Spinal cord (tissue), 10 donors: ENCODE data around the gene AFG1L. TPM values are rescaled to one million over a fixed set of nuclear protein-coding genes. Genes with fewer than 3 reads are reported as not detected.
A peak's percentile ranks its signal among the peaks of the same experiment; 100 is the strongest.

Experiments
- DNase-seq, 6 donors: peaks; one replicate each; pipeline versions ENCODE4 v3.0.0 to v3.0.0-alpha.2; 2013 to 2015; ENCODE audit warnings: low spot score in 6 of 6, low read depth in 4 of 6
- H3K27ac ChIP-seq: one replicate; pipeline ENCODE4 v1.5.1; 2013; ENCODE audit warnings: low read depth, low read length, control low read depth
- H3K27me3 ChIP-seq: one replicate; pipeline ENCODE4 v1.6.1; 2013; ENCODE audit warnings: low read length; ENCODE audit not compliant: control insufficient read depth, insufficient read depth
- H3K36me3 ChIP-seq: one replicate; pipeline ENCODE4 v1.6.1; 2013; ENCODE audit warnings: low read length; ENCODE audit not compliant: control insufficient read depth, insufficient read depth
- H3K4me1 ChIP-seq: one replicate; pipeline ENCODE4 v1.6.1; 2013; ENCODE audit warnings: low read length; ENCODE audit not compliant: control insufficient read depth, insufficient read depth
- H3K4me3 ChIP-seq: one replicate; pipeline ENCODE4 v1.5.1; 2013; ENCODE audit warnings: low read depth, low read length, control low read depth
- H3K9me3 ChIP-seq: one replicate; pipeline ENCODE4 v1.6.1; 2013; ENCODE audit warnings: low read length; ENCODE audit not compliant: control insufficient read depth, insufficient read depth
- WGBS: methylation state at CpG from one replicate; pipeline ENCODE4 v1.1.5; 2013; ENCODE audit warnings: missing lambda C conversion rate; ENCODE audit not compliant: insufficient coverage; 5-methylcytosine and 5-hydroxymethylcytosine counted together
- polyA plus RNA-seq, 2 donors: library from polyadenylated mRNA; unstranded; fragments of 120-200 nt; gene quantifications; one replicate each; pipeline ENCODE4 v1.2.1, GENCODE V29; 2013; ENCODE audit not compliant: insufficient read length in 2 of 2
- total RNA-seq, 2 donors: library from RNA; depleted of rRNA in 1 of 2; stranded (reverse); fragments of 120-200 nt in 1 of 2; fragments of >200 nt in 1 of 2; gene quantifications; one replicate each; pipeline versions ENCODE4 v1.2.3 to v1.2.4, GENCODE V29; 2013 to 2014
- donor health status: healthy.

Gene AFG1L
- total and polyA plus RNA-seq, 4 donors: 5.6 to 12.0 (median 9.5) TPM

GRCh38 chr6:108510461-108511319 lies 215.8 kb downstream of the AFG1L start:
- Histone ChIP-seq H3K36me3 (peaks cover 2% of the 10 kb centered on the region), H3K4me3 (no peak overlapping the region), H3K27ac (no peak overlapping the region), H3K27me3 (no peaks in the 10 kb centered on the region), H3K4me1 (no peaks in the 10 kb centered on the region), H3K9me3 (no peaks in the 10 kb centered on the region)
- no peak for DNase-seq
- no CpG with 5 or more reads among the region's 5 CpGs for WGBS

GRCh38 chr6:108518714-108519576 lies 224.1 kb downstream of the AFG1L start:
- no peak for DNase-seq
- Histone ChIP-seq H3K27me3 (no peaks in the 10 kb centered on the region), H3K9me3 (no peaks in the 10 kb centered on the region), H3K4me3 (no peak overlapping the region), H3K4me1 (no peaks in the 10 kb centered on the region), H3K36me3 (no peaks in the 10 kb centered on the region), H3K27ac (no peak overlapping the region)
- WGBS: 80% methylated on average over 2 of the region's 5 CpGs

DNA sequence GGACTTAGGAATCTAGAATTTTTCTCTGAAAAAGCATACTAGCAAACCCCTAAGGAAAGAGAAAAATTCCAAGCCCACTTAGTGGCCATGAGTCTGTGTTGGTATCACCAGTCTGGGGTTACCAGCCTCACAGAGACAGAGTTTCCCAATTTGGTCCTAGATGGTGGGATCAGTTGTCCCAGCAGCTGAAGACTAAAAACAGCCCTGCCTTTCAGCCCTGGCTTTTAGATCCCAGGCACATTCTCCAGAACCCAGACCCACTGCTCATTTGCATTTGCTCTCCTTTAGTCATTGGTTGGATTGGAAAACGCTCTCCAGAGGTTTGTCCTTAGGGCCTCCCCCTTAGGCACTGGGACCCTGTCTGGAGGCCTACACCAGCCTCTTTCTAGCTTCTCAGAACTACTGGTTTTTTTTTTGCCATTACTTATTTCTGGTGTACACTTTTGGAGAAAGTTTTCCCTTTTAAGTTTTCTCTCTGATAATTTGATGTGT lies 226.8 kb downstream of the AFG1L start:
- no peak overlapping the region for H3K27ac ChIP-seq
- no peak for DNase-seq
- no peaks in the 10 kb centered on the region for H3K9me3 ChIP-seq
- H3K4me3 ChIP-seq: no peak overlapping the region
- H3K27me3 ChIP-seq: no peaks in the 10 kb centered on the region
- no CpG with 5 or more reads among the region's 1 CpG for WGBS
- peaks cover 3% of the 10 kb centered on the region for H3K4me1 ChIP-seq
- no peaks in the 10 kb centered on the region for H3K36me3 ChIP-seq

- no CpG with 5 or more reads among the region's 2 CpGs for WGBS
- H3K4me1 ChIP-seq: peaks cover 3% of the 10 kb centered on the region
- no peaks in the 10 kb centered on the region for H3K27me3 ChIP-seq
- H3K9me3 ChIP-seq: no peaks in the 10 kb centered on the region
- peaks cover 5% of the 10 kb centered on the region for H3K36me3 ChIP-seq
- no peak overlapping the region for H3K4me3 ChIP-seq
- H3K27ac ChIP-seq: no peak overlapping the region
- DNase-seq: no peak
Observed at GRCh38 chr6:108523697-108524096, 228.8 kb downstream of the AFG1L start.

- Histone ChIP-seq H3K9me3 (no peaks in the 10 kb centered on the region), H3K27me3 (no peaks in the 10 kb centered on the region), H3K4me3 (no peak overlapping the region), H3K4me1 (peaks cover 3% of the 10 kb centered on the region), H3K27ac (no peak overlapping the region), H3K36me3 (peaks cover 5% of the 10 kb centered on the region)
- peak in 2 of 6 donors; percentile 7 to 21 for DNase-seq
- 35% methylated on average over 2 of the region's 5 CpGs for WGBS
Observed at GRCh38 chr6:108524528-108525248, 229.8 kb downstream of the AFG1L start.

GRCh38 chr6:108526739-108527174 lies 231.9 kb downstream of the AFG1L start:
- Histone ChIP-seq H3K9me3 (no peaks in the 10 kb centered on the region), H3K27ac (no peak overlapping the region), H3K4me3 (no peak overlapping the region), H3K36me3 (peaks cover 5% of the 10 kb centered on the region), H3K27me3 (no peaks in the 10 kb centered on the region), H3K4me1 (peaks cover 3% of the 10 kb centered on the region)
- 72% methylated on average over 7 of the region's 7 CpGs for WGBS
- DNase-seq: peak in 5 of 6 donors; percentile 9 to 88 (median 39)

- peaks cover 5% of the 10 kb centered on the region for H3K36me3 ChIP-seq
- no peak for DNase-seq
- no peak overlapping the region for H3K27ac ChIP-seq
- H3K27me3 ChIP-seq: no peaks in the 10 kb centered on the region
- WGBS: 75% methylated on average over 3 of the region's 3 CpGs
- H3K4me3 ChIP-seq: no peak overlapping the region
- no peaks in the 10 kb centered on the region for H3K9me3 ChIP-seq
- peaks cover 3% of the 10 kb centered on the region for H3K4me1 ChIP-seq
Observed at GRCh38 chr6:108528878-108529277, 234.0 kb downstream of the AFG1L start.

DNA sequence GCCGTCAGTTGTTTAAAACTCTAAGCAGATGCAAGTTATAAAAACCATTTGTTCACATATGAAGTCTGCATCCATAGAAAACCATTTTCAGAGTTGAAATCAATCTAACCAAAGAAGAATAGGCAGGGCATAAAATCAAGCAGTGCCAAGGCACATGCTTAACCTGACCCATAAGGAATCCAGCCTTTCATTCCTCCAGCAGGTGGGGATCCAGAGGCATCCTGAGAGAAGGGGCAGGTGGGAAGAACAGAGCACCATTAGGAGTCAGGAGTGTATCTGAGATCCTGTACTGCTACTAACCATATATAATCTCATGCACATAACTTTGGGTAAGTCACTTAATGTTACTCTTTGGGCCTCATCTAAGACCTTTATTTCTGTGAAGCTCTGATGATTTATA lies 236.5 kb downstream of the AFG1L start:
- no peaks in the 10 kb centered on the region for H3K9me3 ChIP-seq
- no peak for DNase-seq
- H3K27ac ChIP-seq: no peak overlapping the region
- WGBS: 80% methylated on average over 1 of the region's 1 CpG
- no peaks in the 10 kb centered on the region for H3K4me1 ChIP-seq
- no peaks in the 10 kb centered on the region for H3K27me3 ChIP-seq
- H3K4me3 ChIP-seq: no peak overlapping the region
- peaks cover 5% of the 10 kb centered on the region for H3K36me3 ChIP-seq

DNA sequence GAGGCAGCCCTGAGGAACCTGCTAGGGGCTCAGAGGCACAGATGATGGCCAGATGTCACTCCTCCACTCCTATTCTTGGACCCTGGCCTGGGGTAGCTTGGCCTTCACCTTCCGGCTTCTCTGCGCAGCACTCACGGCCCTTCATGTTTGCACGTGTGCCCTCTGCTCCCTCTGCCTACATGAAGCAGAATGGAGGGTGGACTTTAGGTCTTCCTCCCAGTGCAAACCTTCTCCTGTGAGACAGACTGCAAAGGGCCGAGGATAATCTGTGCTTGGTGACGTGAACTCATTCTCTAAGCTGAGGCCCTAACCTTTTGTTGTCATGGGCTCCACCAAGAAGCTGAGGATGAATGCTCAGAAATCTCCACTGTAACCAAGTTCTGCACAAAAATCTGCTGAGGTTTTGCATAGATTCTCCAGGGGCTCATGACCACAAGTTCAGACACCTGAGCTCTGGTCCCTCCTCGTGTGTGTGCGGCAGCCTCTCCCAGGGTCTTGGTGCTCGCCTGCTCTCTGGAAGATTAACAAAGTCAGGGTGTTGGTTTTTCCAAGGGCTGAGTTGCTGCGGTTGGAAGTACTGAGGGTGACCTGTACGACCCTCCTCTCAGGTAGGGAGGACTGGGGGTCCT lies 240.4 kb downstream of the AFG1L start:
- WGBS: 89% methylated on average over 11 of the region's 11 CpGs
- Histone ChIP-seq H3K27ac (no peak overlapping the region), H3K4me3 (no peak overlapping the region), H3K27me3 (no peaks in the 10 kb centered on the region), H3K36me3 (no peaks in the 10 kb centered on the region), H3K9me3 (no peaks in the 10 kb centered on the region), H3K4me1 (no peaks in the 10 kb centered on the region)
- DNase-seq: no peak
